ENCODE data around the gene GFRA1.
"Not testable (repeated sequence)": the region's sequence is repeated elsewhere in the genome, so short reads cannot be mapped to it uniquely, and the experiment has no call there.

Gene GFRA1

GRCh38 chr10:116069856-116070255 is 203.2 kb downstream of the GFRA1 start:
- no peaks in the 10 kb centered on the region for H3K4me1 ChIP-seq (ENCODE audit: control insufficient read depth in 2 of 2, insufficient read depth in 2 of 2, low read length in 2 of 2)
- H3K27ac ChIP-seq (ENCODE audit: low read depth in 2 of 2, low read length in 2 of 2), result no peak overlapping the region
- no peaks in the 10 kb centered on the region for H3K9me3 ChIP-seq (ENCODE audit: control insufficient read depth in 2 of 2, low read length in 2 of 2)
- H3K27me3 ChIP-seq (ENCODE audit: control insufficient read depth in 2 of 2, insufficient read depth in 2 of 2, low read length in 2 of 2), result no peaks in the 10 kb centered on the region
- no peak overlapping the region for H3K9ac ChIP-seq (ENCODE audit: low read depth in 1 of 2, low read length in 2 of 2)
- H3K36me3 ChIP-seq (ENCODE audit: control insufficient read depth in 2 of 2, insufficient read depth in 2 of 2, low read length in 2 of 2), result no peaks in the 10 kb centered on the region
- H3K4me3 ChIP-seq (ENCODE audit: low read length in 2 of 2), result no peak overlapping the region

- Histone ChIP-seq H3K27ac (ENCODE audit: low read depth in 2 of 2, low read length in 2 of 2) (no peak overlapping the region), H3K36me3 (ENCODE audit: control insufficient read depth in 2 of 2, insufficient read depth in 2 of 2, low read length in 2 of 2) (no peaks in the 10 kb centered on the region), H3K4me3 (ENCODE audit: low read length in 2 of 2) (no peak overlapping the region), H3K9ac (ENCODE audit: low read depth in 1 of 2, low read length in 2 of 2) (no peak overlapping the region), H3K9me3 (ENCODE audit: control insufficient read depth in 2 of 2, low read length in 2 of 2) (no peaks in the 10 kb centered on the region), H3K4me1 (ENCODE audit: control insufficient read depth in 2 of 2, insufficient read depth in 2 of 2, low read length in 2 of 2) (no peaks in the 10 kb centered on the region), H3K27me3 (ENCODE audit: control insufficient read depth in 2 of 2, insufficient read depth in 2 of 2, low read length in 2 of 2) (no peaks in the 10 kb centered on the region)
Measured at GRCh38 chr10:116067825-116068224, 205.2 kb downstream of the GFRA1 start.

DNA sequence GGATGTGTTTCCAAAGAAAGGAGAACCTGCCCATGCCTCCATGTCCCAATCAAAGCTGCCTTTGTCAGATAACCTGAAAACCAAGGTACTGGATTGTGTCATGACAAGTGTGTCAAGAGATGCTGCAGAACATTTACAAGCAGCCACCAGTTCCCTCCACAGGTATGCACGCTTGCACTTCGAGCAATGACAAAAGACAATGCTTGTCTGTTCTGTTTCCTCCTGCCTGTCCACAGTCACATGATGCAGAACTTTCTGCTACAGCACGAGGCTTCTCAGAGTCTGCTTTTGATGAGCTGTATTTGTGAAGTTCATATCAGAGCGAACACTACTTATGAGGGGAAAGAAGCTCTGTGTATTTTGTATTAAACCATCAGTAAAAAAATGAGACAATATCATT is 209.9 kb downstream of the GFRA1 start:
- no peak overlapping the region for H3K27ac ChIP-seq (ENCODE audit: low read depth in 2 of 2, low read length in 2 of 2)
- H3K27me3 ChIP-seq (ENCODE audit: control insufficient read depth in 2 of 2, insufficient read depth in 2 of 2, low read length in 2 of 2), result no peaks in the 10 kb centered on the region
- no peaks in the 10 kb centered on the region for H3K4me1 ChIP-seq (ENCODE audit: control insufficient read depth in 2 of 2, insufficient read depth in 2 of 2, low read length in 2 of 2)
- H3K36me3 ChIP-seq (ENCODE audit: control insufficient read depth in 2 of 2, insufficient read depth in 2 of 2, low read length in 2 of 2), result no peaks in the 10 kb centered on the region
- no peaks in the 10 kb centered on the region for H3K9me3 ChIP-seq (ENCODE audit: control insufficient read depth in 2 of 2, low read length in 2 of 2)
- no peak overlapping the region for H3K9ac ChIP-seq (ENCODE audit: low read depth in 1 of 2, low read length in 2 of 2)
- H3K4me3 ChIP-seq (ENCODE audit: low read length in 2 of 2), result no peak overlapping the region

DNA sequence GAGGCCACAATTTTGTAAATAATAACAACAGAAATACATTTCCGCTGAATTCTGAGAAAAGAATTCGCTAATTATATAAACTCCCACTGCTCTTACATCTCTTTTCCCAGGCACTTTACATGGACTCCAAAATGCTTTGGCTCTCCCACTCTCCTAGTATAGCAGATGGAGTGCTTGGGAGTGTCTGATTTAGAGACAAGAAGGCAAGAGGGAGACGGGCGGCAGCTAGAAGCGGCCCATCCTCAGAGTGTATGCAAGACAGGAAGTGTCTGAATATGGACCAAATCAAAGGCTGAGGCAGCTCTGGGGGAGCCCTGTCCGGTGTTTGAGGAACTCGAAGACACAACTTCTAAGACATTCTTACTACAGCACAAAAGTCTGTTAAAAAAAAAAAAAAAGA is 212.1 kb downstream of the GFRA1 start:
- no peaks in the 10 kb centered on the region for H3K9me3 ChIP-seq (ENCODE audit: control insufficient read depth in 2 of 2, low read length in 2 of 2)
- H3K36me3 ChIP-seq (ENCODE audit: control insufficient read depth in 2 of 2, insufficient read depth in 2 of 2, low read length in 2 of 2), result no peaks in the 10 kb centered on the region
- H3K27me3 ChIP-seq (ENCODE audit: control insufficient read depth in 2 of 2, insufficient read depth in 2 of 2, low read length in 2 of 2), result no peaks in the 10 kb centered on the region
- no peak overlapping the region for H3K27ac ChIP-seq (ENCODE audit: low read depth in 2 of 2, low read length in 2 of 2)
- no peak overlapping the region for H3K9ac ChIP-seq (ENCODE audit: low read depth in 1 of 2, low read length in 2 of 2)
- H3K4me1 ChIP-seq (ENCODE audit: control insufficient read depth in 2 of 2, insufficient read depth in 2 of 2, low read length in 2 of 2), result no peaks in the 10 kb centered on the region
- H3K4me3 ChIP-seq (ENCODE audit: low read length in 2 of 2), result no peak overlapping the region

DNA sequence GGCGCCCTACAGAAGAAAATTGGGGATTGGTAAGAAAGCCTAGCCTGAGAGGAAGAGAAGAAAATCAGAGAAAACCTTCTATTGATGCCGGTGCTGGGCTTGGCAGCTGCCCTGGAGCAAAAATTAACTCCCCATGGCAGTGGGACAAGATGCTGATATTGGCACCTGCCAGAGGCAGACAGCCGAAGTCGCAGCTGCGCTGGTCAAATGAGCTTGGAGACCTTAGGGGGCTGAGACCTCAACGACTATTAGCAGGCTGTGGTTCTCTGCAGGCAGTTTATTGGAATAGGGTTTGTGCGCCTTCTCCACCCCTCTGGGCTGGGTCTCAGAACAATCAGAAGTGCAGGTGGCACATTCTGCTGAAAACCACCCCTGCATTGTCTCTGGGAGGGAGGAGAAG is 213.7 kb downstream of the GFRA1 start:
- Histone ChIP-seq H3K27me3 (ENCODE audit: control insufficient read depth in 2 of 2, insufficient read depth in 2 of 2, low read length in 2 of 2) (no peaks in the 10 kb centered on the region), H3K4me3 (ENCODE audit: low read length in 2 of 2) (no peak overlapping the region), H3K36me3 (ENCODE audit: control insufficient read depth in 2 of 2, insufficient read depth in 2 of 2, low read length in 2 of 2) (no peaks in the 10 kb centered on the region), H3K4me1 (ENCODE audit: control insufficient read depth in 2 of 2, insufficient read depth in 2 of 2, low read length in 2 of 2) (no peaks in the 10 kb centered on the region), H3K9me3 (ENCODE audit: control insufficient read depth in 2 of 2, low read length in 2 of 2) (no peaks in the 10 kb centered on the region), H3K9ac (ENCODE audit: low read depth in 1 of 2, low read length in 2 of 2) (no peak overlapping the region), H3K27ac (ENCODE audit: low read depth in 2 of 2, low read length in 2 of 2) (no peak overlapping the region)

DNA sequence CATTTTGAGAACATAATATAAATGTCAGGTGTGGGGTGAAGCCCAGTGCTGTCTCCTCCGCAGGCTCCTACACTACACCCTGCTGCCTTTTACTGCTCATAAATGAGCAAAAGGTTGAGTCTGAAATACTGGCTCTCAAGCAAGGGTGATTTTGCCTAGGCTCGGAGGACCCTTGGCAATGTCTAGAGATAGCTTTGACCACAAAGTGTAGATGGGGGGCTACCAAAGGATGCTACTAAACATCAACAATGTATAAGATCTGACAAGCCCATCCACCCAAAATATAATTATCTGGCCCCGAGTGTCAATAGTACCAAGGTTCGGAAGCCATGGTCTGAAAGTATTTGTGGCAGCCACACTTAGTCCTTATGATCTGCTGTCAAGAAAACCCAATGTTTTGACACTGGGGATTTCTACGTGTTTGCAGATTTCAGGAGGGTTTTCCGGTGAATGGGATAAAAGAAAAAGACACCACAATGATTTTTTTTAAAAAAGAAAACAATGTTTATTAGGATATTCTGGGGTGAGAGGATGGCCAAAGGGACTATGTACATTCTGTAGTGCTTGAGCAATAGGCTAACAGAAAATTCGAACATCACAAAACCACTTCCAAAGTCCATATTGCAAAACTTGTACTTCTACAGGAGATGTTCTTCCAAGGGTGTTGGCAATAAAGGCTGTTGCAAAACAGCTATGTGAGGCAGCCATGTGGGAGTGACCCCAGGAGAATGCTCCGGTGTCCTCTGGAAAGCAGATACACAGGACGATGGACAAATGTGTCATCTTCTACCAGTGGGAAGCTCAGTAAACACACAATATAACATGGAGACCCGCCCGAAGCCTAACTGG is 216.3 kb downstream of the GFRA1 start:
- Histone ChIP-seq H3K9me3 (ENCODE audit: control insufficient read depth in 2 of 2, low read length in 2 of 2) (no peaks in the 10 kb centered on the region), H3K4me3 (ENCODE audit: low read length in 2 of 2) (no peak overlapping the region), H3K27ac (ENCODE audit: low read depth in 2 of 2, low read length in 2 of 2) (no peak overlapping the region), H3K27me3 (ENCODE audit: control insufficient read depth in 2 of 2, insufficient read depth in 2 of 2, low read length in 2 of 2) (no peaks in the 10 kb centered on the region), H3K36me3 (ENCODE audit: control insufficient read depth in 2 of 2, insufficient read depth in 2 of 2, low read length in 2 of 2) (no peaks in the 10 kb centered on the region), H3K4me1 (ENCODE audit: control insufficient read depth in 2 of 2, insufficient read depth in 2 of 2, low read length in 2 of 2) (no peaks in the 10 kb centered on the region), H3K9ac (ENCODE audit: low read depth in 1 of 2, low read length in 2 of 2) (no peak overlapping the region)

- no peaks in the 10 kb centered on the region for H3K36me3 ChIP-seq (ENCODE audit: control insufficient read depth in 2 of 2, insufficient read depth in 2 of 2, low read length in 2 of 2)
- no peak overlapping the region for H3K4me3 ChIP-seq (ENCODE audit: low read length in 2 of 2)
- H3K4me1 ChIP-seq (ENCODE audit: control insufficient read depth in 2 of 2, insufficient read depth in 2 of 2, low read length in 2 of 2), result no peaks in the 10 kb centered on the region
- no peak overlapping the region for H3K9ac ChIP-seq (ENCODE audit: low read depth in 1 of 2, low read length in 2 of 2)
- H3K9me3 ChIP-seq (ENCODE audit: control insufficient read depth in 2 of 2, low read length in 2 of 2), result no peaks in the 10 kb centered on the region
- H3K27ac ChIP-seq (ENCODE audit: low read depth in 2 of 2, low read length in 2 of 2), result no peak overlapping the region
- H3K27me3 ChIP-seq (ENCODE audit: control insufficient read depth in 2 of 2, insufficient read depth in 2 of 2, low read length in 2 of 2), result no peaks in the 10 kb centered on the region
Measured at GRCh38 chr10:116055917-116056252, 217.1 kb downstream of the GFRA1 start.

- Histone ChIP-seq H3K9me3 (ENCODE audit: control insufficient read depth in 2 of 2, low read length in 2 of 2) (no peaks in the 10 kb centered on the region), H3K27ac (ENCODE audit: low read depth in 2 of 2, low read length in 2 of 2) (no peak overlapping the region), H3K9ac (ENCODE audit: low read depth in 1 of 2, low read length in 2 of 2) (no peak overlapping the region), H3K4me3 (ENCODE audit: low read length in 2 of 2) (no peak overlapping the region), H3K4me1 (ENCODE audit: control insufficient read depth in 2 of 2, insufficient read depth in 2 of 2, low read length in 2 of 2) (no peaks in the 10 kb centered on the region), H3K36me3 (ENCODE audit: control insufficient read depth in 2 of 2, insufficient read depth in 2 of 2, low read length in 2 of 2) (no peaks in the 10 kb centered on the region), H3K27me3 (ENCODE audit: control insufficient read depth in 2 of 2, insufficient read depth in 2 of 2, low read length in 2 of 2) (no peaks in the 10 kb centered on the region)
Measured at GRCh38 chr10:116055252-116055916, 217.6 kb downstream of the GFRA1 start.

GRCh38 chr10:116053910-116054309 is 219.1 kb downstream of the GFRA1 start:
- no peak overlapping the region for H3K9ac ChIP-seq (ENCODE audit: low read depth in 1 of 2, low read length in 2 of 2)
- no peak overlapping the region for H3K27ac ChIP-seq (ENCODE audit: low read depth in 2 of 2, low read length in 2 of 2)
- H3K4me1 ChIP-seq (ENCODE audit: control insufficient read depth in 2 of 2, insufficient read depth in 2 of 2, low read length in 2 of 2), result no peaks in the 10 kb centered on the region
- H3K4me3 ChIP-seq (ENCODE audit: low read length in 2 of 2), result no peak overlapping the region
- H3K9me3 ChIP-seq (ENCODE audit: control insufficient read depth in 2 of 2, low read length in 2 of 2), result no peaks in the 10 kb centered on the region
- no peaks in the 10 kb centered on the region for H3K27me3 ChIP-seq (ENCODE audit: control insufficient read depth in 2 of 2, insufficient read depth in 2 of 2, low read length in 2 of 2)
- H3K36me3 ChIP-seq (ENCODE audit: control insufficient read depth in 2 of 2, insufficient read depth in 2 of 2, low read length in 2 of 2), result no peaks in the 10 kb centered on the region

GRCh38 chr10:116053009-116053730 is 219.8 kb downstream of the GFRA1 start:
- not testable (repeated sequence) for H3K9ac ChIP-seq (ENCODE audit: low read depth in 1 of 2, low read length in 2 of 2); H3K4me3 ChIP-seq (ENCODE audit: low read length in 2 of 2); H3K4me1 ChIP-seq (ENCODE audit: control insufficient read depth in 2 of 2, insufficient read depth in 2 of 2, low read length in 2 of 2); H3K27me3 ChIP-seq (ENCODE audit: control insufficient read depth in 2 of 2, insufficient read depth in 2 of 2, low read length in 2 of 2); H3K9me3 ChIP-seq (ENCODE audit: control insufficient read depth in 2 of 2, low read length in 2 of 2); H3K36me3 ChIP-seq (ENCODE audit: control insufficient read depth in 2 of 2, insufficient read depth in 2 of 2, low read length in 2 of 2); H3K27ac ChIP-seq (ENCODE audit: low read depth in 2 of 2, low read length in 2 of 2)
